Heart right ventricle (tissue), 16 donors: ENCODE measurements around the gene POLR2H. TPM values are rescaled to one million over a fixed set of nuclear protein-coding genes. Genes with fewer than 3 reads are reported as not detected.

ENCODE experiments used
- ATAC-seq, 8 donors: fragments of 200-7000 bp; cut with Tn5 transposase; one replicate each; pipeline ENCODE4 v1.9.1; 2020; ENCODE audit warnings: mild to moderate bottlenecking in 8 of 8, moderate library complexity in 8 of 8, moderate number of reproducible peaks in 1 of 8
- DNase-seq, 2 donors: peaks; one replicate each; pipeline ENCODE4 v3.0.0-alpha.2; 2020
- H3K27ac ChIP-seq, 10 donors: fragments of 200-600 bp; sonication (generic) in 2 of 10; one replicate each; pipeline versions ENCODE4 v1.5.0 to v1.8.0; 2020 to 2022; ENCODE audit warnings: mild to moderate bottlenecking in 3 of 10
- H3K27me3 ChIP-seq, 7 donors: fragments of 200-600 bp; one replicate each; pipeline ENCODE4 v1.8.0; 2021 to 2022; ENCODE audit warnings: mild to moderate bottlenecking in 2 of 7
- H3K36me3 ChIP-seq, 9 donors: fragments of 200-600 bp; sonication (generic) in 1 of 9; one replicate each; pipeline versions ENCODE4 v1.5.0 to v1.8.0; 2020 to 2022; ENCODE audit warnings: mild to moderate bottlenecking in 2 of 9
- H3K4me1 ChIP-seq, 9 donors: fragments of 200-600 bp; sonication (generic) in 1 of 9; one replicate each; pipeline versions ENCODE4 v1.5.0 to v1.8.0; 2020 to 2022; ENCODE audit warnings: mild to moderate bottlenecking in 4 of 9
- H3K4me3 ChIP-seq, 10 donors: fragments of 200-600 bp; sonication (generic) in 2 of 10; one replicate each; pipeline versions ENCODE4 v1.5.0 to v1.8.0; 2020 to 2022; ENCODE audit warnings: mild to moderate bottlenecking in 7 of 10, moderate library complexity in 2 of 10
- H3K9me3 ChIP-seq, 11 donors: fragments of 200-600 bp in 10 of 11; sonication (generic) in 2 of 11; one replicate each; pipeline versions ENCODE4 v1.5.0 to v1.8.0; 2013 to 2022; ENCODE audit warnings: mild to moderate bottlenecking in 2 of 11, control low read depth in 1 of 11, moderate library complexity in 1 of 11
- WGBS, 2 donors: extraction: QIAGEN DNeasy Blood & Tissue Kit; methylation state at CpG; one replicate each; pipeline ENCODE4 v1.1.7; 2013; ENCODE audit warnings: inconsistent platforms in 1 of 2; 5-methylcytosine and 5-hydroxymethylcytosine counted together
- intact Hi-C, 10 donors: fragments of 100-400 bp; cut with DNase I; formaldehyde crosslinking; loops; one replicate each; pipeline versions ENCODE4 v1.11.1 to v1.14.2; 2022
- polyA plus RNA-seq, 2 donors: library from polyadenylated mRNA; stranded (reverse); fragments of 200-250 nt; gene quantifications; one replicate each; pipeline ENCODE4 v1.2.3, GENCODE V29; 2013
- total RNA-seq, 10 donors: library from RNA; stranded (reverse); fragmentation: NEBNext Ultra II Directional in 3 of 10; extraction: Animal tissue kit (Norgen Biotek cat#: 25700) in 3 of 10; gene quantifications; one replicate each; pipeline versions ENCODE4 v1.2.1 to v1.2.4, GENCODE V29; 2021 to 2023
- TF ChIP-seq, protein P1 (sequence below), 9 donors: fragments of 200-600 bp; sonication (generic) in 2 of 9; IDR thresholded peaks; one replicate each; pipeline versions ENCODE4 v1.5.0 to v1.8.0; 2021 to 2022; ENCODE audit warnings: antibody characterized with exemption in 9 of 9, mild to moderate bottlenecking in 5 of 9, moderate library complexity in 1 of 9
- donor health status: Arrhythmogenic right ventricular cardiomyopathy.
- donor health status: ischemic (EF 13 %, LVEDD 7.1; RV severe dilation, severe dysfunction).
- donor health status: healthy with polysubstance abuse.
- donor health status: DM: no; HTN: yes; CAD: no.
- donor health status: DM: no; HTN: no; CAD: no.
- donor health status: ischemic (EF 25% LVEDD 6.9; RV normal size, moderate dysfunction).
- donor health status: ischemic (EF 25% LVEDD 5.7; RV mildly dilated, moderate dysfunction).
- donor health status: healthy.
- donor health status: DM: yes; HTN: yes; CAD: no.
- donor health status: Ischemic cardiomyopathy.
- donor health status: ischemic (EF 35%, LVEDD 5.7; RV mildly dilated, moderate dysfunction).
- donor health status: nonischemic (EF 11% LVEDD 7.7; RV severe dilation, severe dysfunction).
- donor health status: DM: yes; HTN: yes; CAD: no.
- donor health status: PGD.
- donor health status: ischemic (EF 29% LVEDD 5.4; RV normal size, mild dysfunction).
- donor health status: nonischemic (EF 23%, LVEDD 6.1; RV moderate dilation, normal function).

POLR2H gene
- total and polyA plus RNA-seq, 12 donors: 17.4 to 63.7 (median 24.5) TPM

GRCh38 chr3:184355261-184356040, 6.1 kb upstream of the POLR2H start:
- TF ChIP-seq, protein P1, sequence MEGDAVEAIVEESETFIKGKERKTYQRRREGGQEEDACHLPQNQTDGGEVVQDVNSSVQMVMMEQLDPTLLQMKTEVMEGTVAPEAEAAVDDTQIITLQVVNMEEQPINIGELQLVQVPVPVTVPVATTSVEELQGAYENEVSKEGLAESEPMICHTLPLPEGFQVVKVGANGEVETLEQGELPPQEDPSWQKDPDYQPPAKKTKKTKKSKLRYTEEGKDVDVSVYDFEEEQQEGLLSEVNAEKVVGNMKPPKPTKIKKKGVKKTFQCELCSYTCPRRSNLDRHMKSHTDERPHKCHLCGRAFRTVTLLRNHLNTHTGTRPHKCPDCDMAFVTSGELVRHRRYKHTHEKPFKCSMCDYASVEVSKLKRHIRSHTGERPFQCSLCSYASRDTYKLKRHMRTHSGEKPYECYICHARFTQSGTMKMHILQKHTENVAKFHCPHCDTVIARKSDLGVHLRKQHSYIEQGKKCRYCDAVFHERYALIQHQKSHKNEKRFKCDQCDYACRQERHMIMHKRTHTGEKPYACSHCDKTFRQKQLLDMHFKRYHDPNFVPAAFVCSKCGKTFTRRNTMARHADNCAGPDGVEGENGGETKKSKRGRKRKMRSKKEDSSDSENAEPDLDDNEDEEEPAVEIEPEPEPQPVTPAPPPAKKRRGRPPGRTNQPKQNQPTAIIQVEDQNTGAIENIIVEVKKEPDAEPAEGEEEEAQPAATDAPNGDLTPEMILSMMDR (IDR thresholded peaks at IDR 0.05): no peak
- H3K9me3 ChIP-seq: no peaks in the 10 kb centered on the region
- no peak for DNase-seq
- WGBS, 2 donors: 80 to 86% methylated on average over 18 of the region's 18 CpGs
- intact Hi-C loops: loop anchor here in 1 of 10 donors (10.0 kb wide), 1 partner anchor 51 kb away; no protein-coding TSS in a partner anchor
- peaks cover 0 to 39% (median 0%) of the 10 kb centered on the region in 9 donors for H3K36me3 ChIP-seq
- H3K27ac ChIP-seq: no peak overlapping the region
- H3K27me3 ChIP-seq: no peaks in the 10 kb centered on the region
- no peak for ATAC-seq
- H3K4me3 ChIP-seq: no peak overlapping the region
- H3K4me1 ChIP-seq: peaks cover 0 to 5% (median 3%) of the 10 kb centered on the region in 9 donors

DNA sequence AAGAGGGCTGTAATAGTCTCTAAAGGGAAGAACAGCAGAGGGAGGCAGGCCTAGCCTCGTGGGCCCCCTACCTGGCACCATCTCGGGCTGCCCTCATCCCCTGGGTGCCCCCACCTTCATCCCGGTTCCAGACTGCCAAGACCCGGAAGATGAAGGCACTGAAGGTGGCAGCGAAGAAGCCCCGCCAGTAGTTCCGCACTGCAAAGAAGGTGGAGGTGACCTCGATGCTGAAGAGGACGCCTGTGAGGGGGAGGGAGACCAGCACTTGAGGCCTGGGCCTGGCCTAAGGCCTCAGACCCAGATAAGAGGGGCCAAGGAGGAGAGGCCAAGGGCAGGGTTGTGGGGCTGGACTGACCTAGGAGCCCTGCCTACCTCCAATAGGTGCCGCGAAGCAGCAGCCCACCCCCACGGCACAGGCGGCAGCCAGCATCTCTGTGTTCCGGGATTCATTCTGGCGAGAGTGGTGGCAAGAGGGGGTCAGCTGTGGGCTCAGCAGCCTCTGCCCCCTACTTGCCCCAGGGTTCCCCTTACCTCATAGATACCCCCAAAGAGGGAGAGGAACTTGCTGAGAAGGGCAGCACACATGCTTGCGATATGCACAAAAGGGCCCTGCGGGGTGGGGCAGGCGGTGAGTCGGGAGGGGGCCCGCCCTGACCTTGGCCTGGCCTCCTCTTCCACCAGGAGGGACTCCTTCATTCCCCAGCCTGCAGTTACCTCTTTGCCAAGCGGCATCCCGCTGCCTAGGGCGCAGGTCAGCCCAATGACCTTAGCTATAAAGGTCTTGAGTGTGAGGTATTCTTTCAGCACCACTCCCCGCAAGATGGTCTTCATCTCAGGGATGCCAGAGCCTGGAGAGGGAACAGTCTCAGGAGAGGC, 4.0 kb upstream of the POLR2H start:
- ATAC-seq (no peak), DNase-seq (no peak)
- TF ChIP-seq, protein P1 (IDR thresholded peaks at IDR 0.05): no peak
- WGBS, 2 donors: 90 to 92% methylated on average over 24 of the region's 24 CpGs
- H3K36me3 ChIP-seq: peaks cover 0 to 34% (median 0%) of the 10 kb centered on the region in 9 donors
- intact Hi-C loops: loop anchor here in 1 of 10 donors (10.0 kb wide), 1 partner anchor 53 kb away; no protein-coding TSS in a partner anchor
- H3K4me3 ChIP-seq: no peak overlapping the region
- peaks cover 4 to 13% (median 11%) of the 10 kb centered on the region in 9 donors for H3K4me1 ChIP-seq
- no peaks in the 10 kb centered on the region for H3K27me3 ChIP-seq
- no peaks in the 10 kb centered on the region for H3K9me3 ChIP-seq
- no peak overlapping the region for H3K27ac ChIP-seq

GRCh38 chr3:184358124-184358767, 3.3 kb upstream of the POLR2H start:
- WGBS, 2 donors: 96 to 97% methylated on average over 12 of the region's 12 CpGs
- ATAC-seq (no peak), DNase-seq (no peak)
- Histone ChIP-seq H3K27me3 (no peaks in the 10 kb centered on the region), H3K4me1 (peaks cover 4 to 14% (median 11%) of the 10 kb centered on the region in 9 donors), H3K36me3 (peaks cover 0 to 31% (median 0%) of the 10 kb centered on the region in 9 donors), H3K4me3 (no peak overlapping the region), H3K27ac (no peak overlapping the region), H3K9me3 (no peaks in the 10 kb centered on the region)
- TF ChIP-seq, protein P1 (IDR thresholded peaks at IDR 0.05): no peak
- intact Hi-C loops: loop anchor here in 1 of 10 donors (10.0 kb wide), 1 partner anchor 53 kb away; no protein-coding TSS in a partner anchor

GRCh38 chr3:184358921-184359350, 2.6 kb upstream of the POLR2H start:
- TF ChIP-seq, protein P1 (IDR thresholded peaks at IDR 0.05): no peak
- WGBS, 2 donors: 50 to 66% methylated on average over 14 of the region's 14 CpGs
- DNase-seq: no peak
- Histone ChIP-seq H3K27me3 (no peaks in the 10 kb centered on the region), H3K4me3 (no peak overlapping the region), H3K27ac (no peak overlapping the region), H3K36me3 (peaks cover 0 to 31% (median 0%) of the 10 kb centered on the region in 9 donors), H3K4me1 (peaks cover 4 to 21% (median 14%) of the 10 kb centered on the region in 9 donors), H3K9me3 (no peaks in the 10 kb centered on the region)
- intact Hi-C loops: loop anchor here in 1 of 10 donors (10.0 kb wide), 1 partner anchor 54 kb away; no protein-coding TSS in a partner anchor
- ATAC-seq: no peak
